IPS-NIHi7 (cell line): ENCODE measurements around the gene MGAT5.

Experiments used
- DNase-seq: peaks from one replicate; pipeline ENCODE4 v3.0.0; 2012; ENCODE audit warnings: mixed read lengths; ENCODE audit errors: extremely low spot score

MGAT5 gene

GRCh38 chr2:134305109-134305491, 51.2 kb downstream of the MGAT5 start:
- no peak for DNase-seq

- DNase-seq, result no peak
Measured at GRCh38 chr2:134306521-134306920, 52.6 kb downstream of the MGAT5 start.

- DNase-seq, result no peak
Measured at GRCh38 chr2:134307334-134307733, 53.5 kb downstream of the MGAT5 start.

GRCh38 chr2:134308474-134309385, 54.9 kb downstream of the MGAT5 start:
- DNase-seq, result no peak

- DNase-seq, result no peak
Measured at GRCh38 chr2:134310107-134311079, 56.5 kb downstream of the MGAT5 start.

- no peak for DNase-seq
Measured at GRCh38 chr2:134312482-134312881, 58.6 kb downstream of the MGAT5 start.

GRCh38 chr2:134314202-134314601, 60.3 kb downstream of the MGAT5 start:
- no peak for DNase-seq

- no peak for DNase-seq
Measured at GRCh38 chr2:134314681-134315368, 61.0 kb downstream of the MGAT5 start.

- no peak for DNase-seq
Measured at GRCh38 chr2:134315471-134315870, 61.6 kb downstream of the MGAT5 start.

GRCh38 chr2:134319596-134320254, 65.9 kb downstream of the MGAT5 start:
- no peak for DNase-seq

GRCh38 chr2:134320930-134321329, 67.1 kb downstream of the MGAT5 start:
- no peak for DNase-seq

GRCh38 chr2:134323777-134324176, 69.9 kb downstream of the MGAT5 start:
- DNase-seq, result no peak

- DNase-seq, result no peak
Measured at GRCh38 chr2:134324430-134324829, 70.6 kb downstream of the MGAT5 start.

- no peak for DNase-seq
Measured at GRCh38 chr2:134324947-134325346, 71.1 kb downstream of the MGAT5 start.

- DNase-seq, result no peak
Measured at GRCh38 chr2:134325696-134326095, 71.8 kb downstream of the MGAT5 start.

- no peak for DNase-seq
Measured at GRCh38 chr2:134327367-134327766, 73.5 kb downstream of the MGAT5 start.

GRCh38 chr2:134331081-134331480, 77.2 kb downstream of the MGAT5 start:
- no peak for DNase-seq

GRCh38 chr2:134333646-134334189, 79.8 kb downstream of the MGAT5 start:
- no peak for DNase-seq

GRCh38 chr2:134334542-134335353, 80.9 kb downstream of the MGAT5 start:
- no peak for DNase-seq

- DNase-seq, result no peak
Measured at GRCh38 chr2:134335601-134336000, 81.7 kb downstream of the MGAT5 start.
